Mammary epithelial cell (primary cell): Measurements from ENCODE around the gene FAM72D.
"Not testable (repeated sequence)": the region's sequence is repeated elsewhere in the genome, so short reads cannot be mapped to it uniquely, and the experiment has no call there.

ENCODE experiments used
- CTCF ChIP-seq, 2 donors: IDR thresholded peaks in 1 of 2; conservative IDR thresholded peaks in 1 of 2; 2 replicates each; pipeline ENCODE4 v1.5.1; 2011 to 2012; ENCODE audit warnings: inconsistent platforms in 2 of 2, low read length in 2 of 2, mild to moderate bottlenecking in 2 of 2, control low read depth in 1 of 2, low read depth in 1 of 2; ENCODE audit not compliant: insufficient read depth in 1 of 2; ENCODE audit errors: extremely low read depth in 1 of 2
- EZH2 ChIP-seq: IDR thresholded peaks from 2 replicates; pipeline ENCODE4 v1.6.1; 2012; ENCODE audit warnings: low read length, inconsistent platforms, borderline replicate concordance

GRCh38 chr1:145058184-145058583 is 37.6 kb upstream of the FAM72D start:
- TF ChIP-seq CTCF (conservative IDR thresholded peaks at IDR 0.05 in 1 of 2, IDR thresholded peaks at IDR 0.05 in 1 of 2; ENCODE audit: extremely low read depth in 1 of 2, insufficient read depth in 1 of 2, low read depth in 1 of 2, low read length in 2 of 2); EZH2: not testable (repeated sequence)
